Endothelial cell of umbilical vein (primary cell): ENCODE results near the gene SPPL2B. TPM values are rescaled to one million over a fixed set of nuclear protein-coding genes. Genes with fewer than 3 reads are reported as not detected.

Experiments
- BruUV-seq: library from RNA; stranded (reverse); fragments of 400-500 nt; replicated peaks from 2 replicates; lab custom pipeline; 2021; lab: Mats Ljungman, UMichigan
- CTCF ChIA-PET: fragments of 300-600, 350-600 bp; sonication (Branson Sonifier 250); formaldehyde crosslinking; loops from one replicate; lab custom pipeline; 2021; ENCODE audit warnings: antibody characterized with exemption, inconsistent platforms; lab: Charles Lee
- POLR2A ChIA-PET: fragments of 300-600, 350-600 bp; sonication (Branson Sonifier 250); formaldehyde crosslinking; loops from one replicate; lab custom pipeline; 2021; ENCODE audit warnings: antibody characterized with exemption, inconsistent platforms; lab: Charles Lee
- DNase-seq: peaks from one replicate; pipeline ENCODE4 v3.0.0-alpha.2; 2011; ENCODE audit warnings: low read depth, low spot score
- FAIRE-seq: peaks from 2 replicates; lab custom pipeline; 2011; peaks lifted over from hg19 to GRCh38; lab: Jason Lieb, UNC
- H2AFZ ChIP-seq: 2 replicates; pipeline ENCODE4 v1.6.0; 2012; ENCODE audit warnings: low read depth, low read length, control low read depth, inconsistent platforms
- H3K27ac ChIP-seq: 2 replicates; pipeline ENCODE4 v1.5.1; 2011; ENCODE audit warnings: low read depth, mild to moderate bottlenecking, control low read depth, low read length, moderate library complexity; ENCODE audit not compliant: insufficient read depth
- H3K27me3 ChIP-seq, 2 experiments: 2 replicates each; pipeline versions ENCODE4 v1.6.0 to v1.6.1; 2011; ENCODE audit warnings: low read length in 2 of 2, mixed read lengths in 1 of 2; ENCODE audit not compliant: control insufficient read depth in 2 of 2, insufficient read depth in 2 of 2
- H3K36me3 ChIP-seq, 2 experiments: 2 replicates in 1 of 2; 3 replicates in 1 of 2; pipeline ENCODE4 v1.5.1; 2011; ENCODE audit warnings: low read length in 2 of 2, mild to moderate bottlenecking in 1 of 2, moderate library complexity in 1 of 2; ENCODE audit not compliant: control insufficient read depth in 2 of 2, insufficient read depth in 2 of 2; ENCODE audit errors: extremely low read depth in 1 of 2
- H3K4me1 ChIP-seq: 3 replicates; pipeline ENCODE4 v1.5.1; 2011; ENCODE audit warnings: mild to moderate bottlenecking, low read length; ENCODE audit not compliant: control insufficient read depth, insufficient read depth; ENCODE audit errors: extremely low read depth
- H3K4me2 ChIP-seq: 2 replicates; pipeline ENCODE4 v1.6.1; 2011; ENCODE audit warnings: low read length, control low read depth, mixed read lengths; ENCODE audit not compliant: insufficient read depth
- H3K4me3 ChIP-seq, 3 experiments: fragments of 200-600 bp in 1 of 3; sonication (generic), shearing (Covaris generic) in 1 of 3; replicated peaks in 1 of 3; 2 replicates each; pipeline ENCODE4 v1.5.1; 2011 to 2016; ENCODE audit warnings: control low read depth in 3 of 3, low read length in 3 of 3, mild to moderate bottlenecking in 2 of 3, inconsistent platforms in 1 of 3, low read depth in 1 of 3, moderate library complexity in 1 of 3; ENCODE audit not compliant: insufficient read depth in 1 of 3
- H3K79me2 ChIP-seq: 2 replicates; pipeline ENCODE4 v1.6.0; 2012; ENCODE audit warnings: low read length, inconsistent platforms; ENCODE audit not compliant: control insufficient read depth, insufficient read depth
- H3K9ac ChIP-seq: replicated peaks from 2 replicates; pipeline ENCODE3; 2011; ENCODE audit warnings: low read length, control low read depth; ENCODE audit not compliant: insufficient read depth; ENCODE audit errors: extremely low read depth
- H3K9me1 ChIP-seq: replicated peaks from 3 replicates; pipeline ENCODE4 v1.6.0; 2011; ENCODE audit warnings: mild to moderate bottlenecking, low read length; ENCODE audit not compliant: control insufficient read depth, insufficient read depth; ENCODE audit errors: extremely low read depth
- H3K9me3 ChIP-seq: replicated peaks from 2 replicates; pipeline ENCODE4 v1.5.1; 2012; ENCODE audit warnings: low read length, inconsistent platforms; ENCODE audit not compliant: control insufficient read depth, insufficient read depth
- H4K20me1 ChIP-seq: replicated peaks from 2 replicates; pipeline ENCODE3; 2011; ENCODE audit warnings: mild to moderate bottlenecking, low read length; ENCODE audit not compliant: control insufficient read depth, insufficient read depth; ENCODE audit errors: extremely low read depth
- FOS ChIP-seq: IDR thresholded peaks from 2 replicates; pipeline ENCODE4 v1.6.1; 2011; ENCODE audit warnings: mild to moderate bottlenecking, low read length, moderate library complexity, borderline replicate concordance; ENCODE audit not compliant: insufficient read depth
- GATA2 ChIP-seq: IDR thresholded peaks from 2 replicates; pipeline ENCODE4 v1.7.0; 2011; ENCODE audit warnings: low read depth, mild to moderate bottlenecking, moderate library complexity, mixed read lengths, low read length; ENCODE audit not compliant: insufficient read length, insufficient read depth
- JUN ChIP-seq: IDR thresholded peaks from 2 replicates; pipeline ENCODE4 v1.6.1; 2011; ENCODE audit warnings: borderline replicate concordance, low read depth; ENCODE audit not compliant: insufficient read length, insufficient read depth
- MYC ChIP-seq: IDR thresholded peaks from one replicate; pipeline ENCODE4 v1.6.1; 2011; ENCODE audit warnings: mild to moderate bottlenecking, low read depth, low read length
- POLR2A ChIP-seq: IDR thresholded peaks from 2 replicates; pipeline ENCODE4 v1.6.1; 2012; ENCODE audit warnings: low read depth, mild to moderate bottlenecking, control low read depth, low read length
- POLR2AphosphoS5 ChIP-seq: IDR thresholded peaks from 2 replicates; pipeline ENCODE4 v1.6.1; 2012; ENCODE audit warnings: low read depth, mild to moderate bottlenecking, control low read depth, low read length, moderate library complexity; ENCODE audit not compliant: insufficient read depth
- dilution Hi-C: fragments of 300-500 bp; cut with MboI; formaldehyde crosslinking; loops from one replicate; pipeline ENCODE4 v1.15.0; 2019; ENCODE audit warnings: low sequenced_read_pairs; ENCODE audit not compliant: extremely low pct_ligation_motif_present
- intact Hi-C: fragments of 100-400 bp; cut with micrococcal nuclease; formaldehyde crosslinking; loops from one replicate; pipeline ENCODE4 v1.10.0; 2022
- polyA plus RNA-seq, 4 experiments: library from polyadenylated mRNA; depleted of rRNA in 3 of 4; stranded (reverse) in 3 of 4; unstranded in 1 of 4; fragments of >200 nt; gene quantifications; 2 replicates each; pipeline versions ENCODE4 v1.2.1 to v1.2.3, GENCODE V29; 2011 to 2012; ENCODE audit warnings: missing spikeins in 1 of 4
- total RNA-seq: library from RNA; stranded (reverse); gene quantifications from 2 replicates; pipeline ENCODE4 v1.2.3, GENCODE V29; 2021
- TF ChIP-seq, protein P1 (sequence below): IDR thresholded peaks from 2 replicates; pipeline ENCODE4 v1.6.1; 2011; ENCODE audit not compliant: insufficient read depth, insufficient read length

SPPL2B gene
- total and polyA plus RNA-seq, 2 donors (not counting 3 experiments of a cell fraction or from before 2014, with no cell fraction given), result 60.7 to 62.7 TPM

DNA sequence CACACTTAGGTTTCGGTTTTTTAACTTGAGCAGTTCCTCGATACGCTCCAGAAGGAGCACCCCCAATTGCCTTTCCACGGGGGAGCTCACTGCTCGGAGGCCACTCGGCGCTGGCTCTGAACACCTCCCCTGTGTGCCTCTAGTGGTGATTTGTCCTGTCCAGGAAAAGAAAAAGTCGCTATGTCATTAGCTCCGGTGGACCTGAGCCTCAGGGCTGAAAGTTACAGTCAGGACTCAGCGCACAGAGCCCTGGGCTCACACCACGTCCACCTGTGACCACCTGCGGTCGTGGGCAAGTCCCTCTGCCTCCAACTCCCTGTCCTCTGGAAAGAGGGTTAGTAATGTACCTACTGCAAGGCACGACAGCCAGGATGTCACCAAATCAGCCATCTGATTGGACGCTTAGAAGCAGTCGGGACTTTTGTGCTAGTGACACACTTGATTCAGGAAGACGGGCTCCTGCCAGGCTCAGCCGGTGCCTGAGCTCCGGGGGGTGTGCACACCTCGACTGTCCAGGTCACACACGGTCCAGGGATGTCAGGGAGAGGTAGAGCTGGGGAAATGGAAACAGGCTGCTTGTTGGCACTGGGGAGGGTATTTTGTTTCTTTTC lies 27.7 kb downstream of the SPPL2B start:
- no peak overlapping the region for H3K4me2 ChIP-seq
- no peak overlapping the region for H2AFZ ChIP-seq
- TF ChIP-seq POLR2A (no peak), JUN (no peak), MYC (no peak), POLR2AphosphoS5 (no peak), FOS (no peak), GATA2 (no peak)
- TF ChIP-seq, protein P1, sequence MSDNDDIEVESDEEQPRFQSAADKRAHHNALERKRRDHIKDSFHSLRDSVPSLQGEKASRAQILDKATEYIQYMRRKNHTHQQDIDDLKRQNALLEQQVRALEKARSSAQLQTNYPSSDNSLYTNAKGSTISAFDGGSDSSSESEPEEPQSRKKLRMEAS, result no peak
- peaks cover 0 to 7% of the 10 kb centered on the region in 2 experiments for H3K36me3 ChIP-seq
- H3K9ac ChIP-seq, result no peak overlapping the region
- no peaks in the 10 kb centered on the region for H4K20me1 ChIP-seq
- dilution Hi-C loops (no loop called here), intact Hi-C loops (no loop called here)
- DNase-seq, result no peak
- ChIA-PET POLR2A (no interaction called here), CTCF (interaction anchor here (2.5 kb wide), 1 partner anchor 9 kb away, joined by 8 read pairs; no protein-coding TSS in a partner anchor)
- no peaks in the 10 kb centered on the region for H3K9me3 ChIP-seq
- no peak overlapping the region for H3K27ac ChIP-seq
- H3K9me1 ChIP-seq, result no peaks in the 10 kb centered on the region
- no peak for FAIRE-seq
- no peaks in the 10 kb centered on the region for H3K79me2 ChIP-seq
- H3K27me3 ChIP-seq, result peaks cover 5 to 11% of the 10 kb centered on the region in 2 experiments
- H3K4me3 ChIP-seq, result no peak overlapping the region
- no TSS peak for BruUV-seq
- no peaks in the 10 kb centered on the region for H3K4me1 ChIP-seq
